Body of pancreas (tissue), 4 donors: ENCODE results near the gene GUK1. TPM values are rescaled to one million over a fixed set of nuclear protein-coding genes. Genes with fewer than 3 reads are reported as not detected.

ENCODE experiments used
- ATAC-seq: fragments of 150-250 bp; one replicate; pipeline ENCODE4 v1.9.1; 2016
- DNase-seq, 4 donors: peaks; one replicate each; pipeline ENCODE4 v3.0.0-alpha.2; 2019
- H3K27ac ChIP-seq, 4 donors: fragments of 200-600 bp; sonication (generic); 1 replicate in 3 of 4; 2 replicates in 1 of 4; pipeline versions ENCODE4 v1.5.1 to v1.6.1; 2016 to 2019; ENCODE audit warnings: mild to moderate bottlenecking in 1 of 4, mixed read lengths in 1 of 4, moderate library complexity in 1 of 4
- H3K27me3 ChIP-seq, 2 donors: fragments of 200-600 bp; sonication (generic); one replicate each; pipeline ENCODE4 v1.6.0; 2016; ENCODE audit warnings: mild to moderate bottlenecking in 1 of 2
- H3K36me3 ChIP-seq, 2 donors: fragments of 200-600 bp; sonication (generic); replicated peaks in 1 of 2; 2 replicates each; pipeline ENCODE4 v1.5.1; 2016; ENCODE audit warnings: low read depth in 2 of 2; ENCODE audit not compliant: insufficient read depth in 1 of 2
- H3K4me1 ChIP-seq: fragments of 200-600 bp; sonication (generic); one replicate; pipeline ENCODE4 v1.6.0; 2016
- H3K4me3 ChIP-seq, 2 donors: fragments of 200-600 bp; sonication (generic); 1 replicate in 1 of 2; 2 replicates in 1 of 2; pipeline ENCODE4 v1.5.1; 2016 to 2019
- H3K9me3 ChIP-seq, 3 donors: fragments of 200-600 bp; sonication (generic); 1 replicate in 2 of 3; 2 replicates in 1 of 3; pipeline ENCODE4 v1.5.1; 2016
- CTCF ChIP-seq, 7 experiments: fragments of 450-650 bp in 4 of 7; fragments of 200-600 bp in 3 of 7; sonication (generic) in 3 of 7; IDR thresholded peaks; one replicate each; pipeline ENCODE4 v1.5.1; 2016 to 2019; ENCODE audit warnings: antibody characterized with exemption in 7 of 7
- POLR2A ChIP-seq, 3 donors: fragments of 450-650 bp; IDR thresholded peaks; one replicate each; pipeline ENCODE4 v1.6.1; 2016; ENCODE audit warnings: antibody characterized with exemption in 3 of 3, mild to moderate bottlenecking in 2 of 3
- WGBS, 2 donors: methylation state at CpG; one replicate each; pipeline ENCODE4 v1.1.5; 2017; 5-methylcytosine and 5-hydroxymethylcytosine counted together
- intact Hi-C: fragments of 100-400 bp; cut with DNase I; formaldehyde crosslinking; loops from one replicate; pipeline ENCODE4 v1.15.1; 2023
- microRNA-seq, 2 donors: library from miRNA; unstranded; fragments of <30 nt; microRNA quantifications; one replicate each; pipeline ENCODE4, GENCODE V29; 2016; ENCODE audit warnings: borderline number of aligned reads in 2 of 2, borderline replicate concordance in 2 of 2
- small RNA-seq: library from RNA; depleted of rRNA; stranded (forward); fragments of <200 nt; gene quantifications from one replicate; pipeline ENCODE3, GENCODE V24; 2016
- total RNA-seq, 2 donors: library from RNA; depleted of rRNA; stranded (reverse); fragments of >200 nt; gene quantifications; one replicate each; pipeline ENCODE4 v1.1.0, GENCODE V29; 2016

Gene GUK1
- total RNA-seq, 2 donors from 2014 or later = 210 to 216 TPM

GRCh38 chr1:228197555-228198147, 57.6 kb downstream of the GUK1 start:
- ATAC-seq (no peak), DNase-seq (no peak)
- Histone ChIP-seq H3K4me3 (no peak overlapping the region), H3K4me1 (no peaks in the 10 kb centered on the region), H3K27me3 (no peaks in the 10 kb centered on the region), H3K27ac (no peak overlapping the region), H3K36me3 (no peaks in the 10 kb centered on the region), H3K9me3 (peaks cover 0 to 10% (median 0%) of the 10 kb centered on the region in 3 donors)
- WGBS, 2 donors = 92 to 97% methylated on average over 4 of the region's 4 CpGs
- intact Hi-C loops = no loop called here
- TF ChIP-seq CTCF (IDR thresholded peaks at IDR 0.05) = no peak
- no peak for TF ChIP-seq POLR2A (IDR thresholded peaks at IDR 0.05)

Small RNA genes lying within 50 kb of the gene (microRNA-seq; reads per million reads assigned to microRNA genes)
- 0.93 to 2.7 reads per million in 2 donors for gene MIR3620

Small RNA genes lying within 50 kb of the gene (small RNA-seq; reads per million reads assigned to genes)
- gene AL359510.1 = not detected

Other genes with a start within 250 kb of the GUK1 start
- 1 to 10 TPM in 1 of 2 donors, under 1 TPM in 1; 0.66 to 2.1 TPM for gene WNT9A, start 192.3 kb upstream of the GUK1 start, total RNA-seq
- not detected for gene WNT3A, start 133.3 kb upstream of the GUK1 start, total RNA-seq
- gene ARF1, start 57.6 kb upstream of the GUK1 start, total RNA-seq = 100 to 1,000 TPM; 158 to 203 TPM
- gene C1orf35, start 37.0 kb upstream of the GUK1 start, total RNA-seq = 10 to 100 TPM; 10.9 to 71.2 TPM
- 10 to 100 TPM; 65.9 to 68.7 TPM for gene MRPL55, start 31.0 kb upstream of the GUK1 start, total RNA-seq
- 1 to 10 TPM in 1 of 2 donors, under 1 TPM in 1; 0.33 to 1.6 TPM for gene GJC2, start 9.7 kb downstream of the GUK1 start, total RNA-seq
- gene IBA57, start 25.5 kb downstream of the GUK1 start, total RNA-seq = 10 to 100 TPM in 1 of 2 donors, 1 to 10 TPM in 1; 4.7 to 13.5 TPM
- gene OBSCN, start 67.8 kb downstream of the GUK1 start, total RNA-seq = 10 to 100 TPM; 14.5 to 34.9 TPM